Measurements from ENCODE around the gene ZNF438.

The ZNF438 gene

GRCh38 chr10:31031558-31032257, at the start of gene ZNF438:
Gene ZNF438 (minus strand): TSS chr10:31031865. CDS start chr10:30877034, 154,831 bp downstream.
- TF ChIP-seq TEAD4 (IDR thresholded peaks at IDR 0.05) (no peak; the same call in 1 of the 2 replicates), TCF12 (IDR thresholded peaks at IDR 0.05; ENCODE audit: low read depth) (peak; percentile 44; the same call in 1 of the 2 replicates), REST (IDR thresholded peaks at IDR 0.05; ENCODE audit: low read depth) (no peak), EP300 (IDR thresholded peaks at IDR 0.05; ENCODE audit: borderline replicate concordance) (peak; percentile 41; the same call in 1 of the 2 replicates), ZBTB7A (IDR thresholded peaks at IDR 0.05; ENCODE audit: low read depth) (0 out of 2 replicates have a peak, but pooled peaks have one; percentile 65), TAF1 (IDR thresholded peaks at IDR 0.05; ENCODE audit: low read depth) (peak; percentile 51; the same call in 1 of the 2 replicates), RAD21 (IDR thresholded peaks at IDR 0.05; ENCODE audit: low read depth) (peak; percentile 37; the same call in 1 of the 2 replicates), USF1 (IDR thresholded peaks at IDR 0.05) (peak; percentile 3; the same call in 1 of the 2 replicates), CREB1 (IDR thresholded peaks at IDR 0.05; ENCODE audit: low read depth) (peak; percentile 80), CEBPB (IDR thresholded peaks at IDR 0.05) (no peak), EGR1 (IDR thresholded peaks at IDR 0.05) (peak; percentile 41; the same call in 1 of the 2 replicates), YY1 (IDR thresholded peaks at IDR 0.05; ENCODE audit: low read depth) (no peak), NFIC (IDR thresholded peaks at IDR 0.05) (peak; percentile 7; the same call in 1 of the 2 replicates)
- TF ChIP-seq, protein P1, sequence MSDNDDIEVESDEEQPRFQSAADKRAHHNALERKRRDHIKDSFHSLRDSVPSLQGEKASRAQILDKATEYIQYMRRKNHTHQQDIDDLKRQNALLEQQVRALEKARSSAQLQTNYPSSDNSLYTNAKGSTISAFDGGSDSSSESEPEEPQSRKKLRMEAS (IDR thresholded peaks at IDR 0.05): peak; percentile 94

DNA sequence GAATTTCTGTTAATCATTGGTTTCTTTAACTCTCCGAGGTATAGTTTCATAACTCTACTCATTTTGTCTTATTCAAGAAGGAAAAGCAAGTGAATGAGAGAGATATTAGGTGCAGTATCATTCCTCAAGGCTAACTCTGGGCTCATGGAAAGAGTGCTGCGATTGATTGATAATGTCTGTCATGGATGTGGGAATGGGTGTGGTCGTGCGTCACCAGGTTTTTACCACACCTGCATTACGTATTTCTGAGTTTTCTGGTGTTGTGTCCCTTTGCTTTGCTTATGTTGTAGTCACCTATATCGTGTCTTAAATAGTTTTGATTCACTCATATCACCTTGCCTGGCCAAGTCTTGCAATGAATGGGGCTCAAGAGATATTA, 44.9 kb upstream of the ZNF438 start:
- TF ChIP-seq YY1 (IDR thresholded peaks at IDR 0.05; ENCODE audit: low read depth): no peak
- no peak for TF ChIP-seq CEBPB (IDR thresholded peaks at IDR 0.05)
- TF ChIP-seq TEAD4 (IDR thresholded peaks at IDR 0.05): no peak

DNA sequence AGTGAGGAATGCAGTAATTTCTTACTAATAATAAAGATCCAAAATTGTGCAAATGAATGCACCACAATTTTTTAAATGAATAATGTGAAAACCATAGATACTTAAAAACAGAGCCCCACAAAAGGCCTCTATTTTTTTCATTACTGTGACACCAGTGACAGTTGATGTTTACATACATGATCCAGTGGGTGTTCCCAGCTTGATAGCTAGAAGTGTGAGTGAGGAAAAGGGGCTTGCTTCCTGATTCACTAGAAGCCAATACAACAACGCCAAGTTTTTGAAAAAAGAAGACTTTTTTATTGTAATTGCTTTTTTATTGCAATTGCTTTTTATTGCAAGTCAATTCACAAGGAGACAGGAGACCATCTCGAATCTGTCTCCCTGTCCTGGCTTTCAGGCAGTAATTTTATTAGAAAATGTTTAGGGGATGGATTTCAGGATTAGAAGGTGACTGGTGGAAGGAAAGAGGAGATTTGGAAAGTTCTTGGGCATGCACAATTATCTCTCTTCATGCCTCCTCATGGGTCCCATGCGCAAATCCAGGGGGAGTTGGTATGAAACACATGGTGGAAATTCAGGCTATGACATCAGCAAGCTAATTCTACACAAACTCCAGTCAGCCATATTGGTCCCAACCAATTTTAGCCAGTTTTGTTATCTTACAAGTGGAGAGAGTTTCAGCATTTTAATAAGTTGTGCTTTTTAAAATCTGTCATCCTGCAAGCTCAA, 44.4 kb upstream of the ZNF438 start:
- TF ChIP-seq FOXM1 (IDR thresholded peaks at IDR 0.05; ENCODE audit: borderline replicate concordance, low read depth) (no peak), ZBTB7A (IDR thresholded peaks at IDR 0.05; ENCODE audit: low read depth) (no peak), REST (IDR thresholded peaks at IDR 0.05; ENCODE audit: low read depth) (no peak), USF1 (IDR thresholded peaks at IDR 0.05) (no peak), TCF12 (IDR thresholded peaks at IDR 0.05; ENCODE audit: low read depth) (no peak), RAD21 (IDR thresholded peaks at IDR 0.05; ENCODE audit: low read depth) (no peak), EP300 (IDR thresholded peaks at IDR 0.05; ENCODE audit: borderline replicate concordance) (no peak), CEBPB (IDR thresholded peaks at IDR 0.05) (no peak), YY1 (IDR thresholded peaks at IDR 0.05; ENCODE audit: low read depth) (no peak), TAF1 (IDR thresholded peaks at IDR 0.05; ENCODE audit: low read depth) (no peak), NFIC (IDR thresholded peaks at IDR 0.05) (no peak), TEAD4 (IDR thresholded peaks at IDR 0.05) (no peak), EGR1 (IDR thresholded peaks at IDR 0.05) (no peak), CREB1 (IDR thresholded peaks at IDR 0.05; ENCODE audit: low read depth) (no peak)
- TF ChIP-seq, protein P1 (IDR thresholded peaks at IDR 0.05): no peak

DNA sequence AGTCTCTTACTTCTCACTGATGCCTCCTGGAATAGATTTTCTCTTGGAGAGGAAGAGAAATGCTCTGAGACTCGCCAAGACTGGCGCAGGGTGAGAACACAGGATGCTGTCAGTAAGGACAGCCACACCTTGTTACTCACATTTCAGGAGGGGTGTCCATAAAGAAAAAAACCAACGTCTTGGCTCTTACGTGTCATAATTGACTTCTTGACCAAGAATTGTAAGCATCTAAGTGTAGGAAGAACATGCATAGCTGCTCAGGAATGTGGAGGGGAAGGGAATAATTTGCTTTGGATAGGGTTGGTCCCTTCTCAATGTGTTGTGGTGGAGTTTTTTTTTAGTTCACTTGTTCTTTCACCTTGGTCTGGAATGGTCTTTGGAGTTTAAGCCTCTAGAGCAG, 43.8 kb upstream of the ZNF438 start:
- TF ChIP-seq EP300 (IDR thresholded peaks at IDR 0.05; ENCODE audit: borderline replicate concordance): no peak
- no peak for TF ChIP-seq TCF12 (IDR thresholded peaks at IDR 0.05; ENCODE audit: low read depth)
- TF ChIP-seq TEAD4 (IDR thresholded peaks at IDR 0.05): peak; percentile 37; the same call in 1 of the 2 replicates
- no peak for TF ChIP-seq REST (IDR thresholded peaks at IDR 0.05; ENCODE audit: low read depth)
- no peak for TF ChIP-seq ZBTB7A (IDR thresholded peaks at IDR 0.05; ENCODE audit: low read depth)
- no peak for TF ChIP-seq CEBPB (IDR thresholded peaks at IDR 0.05)

All from Ishikawa (cell line).